Measurements from ENCODE around the gene DNAJC2. TPM values are rescaled to one million over a fixed set of nuclear protein-coding genes. Genes with fewer than 3 reads are reported as not detected.
"Not testable (repeated sequence)": the region's sequence is repeated elsewhere in the genome, so short reads cannot be mapped to it uniquely, and the experiment has no call there.

Gene DNAJC2
- total RNA-seq, 1 experiment from 2014 or later, result 71.6 TPM

- no peaks in the 10 kb centered on the region for H3K9me3 Mint-ChIP-seq (ENCODE audit: unreplicated experiment)
- TSS peak; percentile 69 for BruUV-seq (replicated peaks)
- peaks cover 4% of the 10 kb centered on the region; the same call in 1 of the 2 replicates for H3K4me1 ChIP-seq
- H3K9me3 ChIP-seq, result no peaks in the 10 kb centered on the region
- no peaks in the 10 kb centered on the region for H3K4me1 Mint-ChIP-seq (ENCODE audit: low read depth, unreplicated experiment)
- H3K4me3 ChIP-seq (ENCODE audit: low read depth, low read length), result peak within 1 kb of the TSS; percentile 88
- H3K27ac Mint-ChIP-seq (ENCODE audit: unreplicated experiment), result peak within 1 kb of the TSS; percentile 76
- ChIA-PET POLR2A (no interaction called here), CTCF (interaction anchor here (0.7 kb wide), 1 partner anchor 94 kb away, joined by 3 read pairs; no protein-coding TSS in a partner anchor)
- no peaks in the 10 kb centered on the region for H3K27me3 ChIP-seq (replicated peaks; ENCODE audit: control insufficient read depth, insufficient read depth, low read length)
- H3K36me3 ChIP-seq (ENCODE audit: control insufficient read depth, insufficient read depth, low read length), result peaks cover 2% of the 10 kb centered on the region; the same call in 1 of the 2 replicates
- H3K36me3 Mint-ChIP-seq (ENCODE audit: insufficient read depth, unreplicated experiment), result peaks cover 38% of the 10 kb centered on the region
- no peaks in the 10 kb centered on the region for H3K27me3 Mint-ChIP-seq (ENCODE audit: insufficient read depth, unreplicated experiment)
- DNase-seq, result peak; percentile 93 to 94
- intact Hi-C loops (cut with micrococcal nuclease; ENCODE audit: unreplicated experiment), result loop anchor here (1.0 kb wide), 2 partner anchors 47 to 110 kb away; partner anchors contain the start of gene DNAJC2
- TF ChIP-seq, protein P1, sequence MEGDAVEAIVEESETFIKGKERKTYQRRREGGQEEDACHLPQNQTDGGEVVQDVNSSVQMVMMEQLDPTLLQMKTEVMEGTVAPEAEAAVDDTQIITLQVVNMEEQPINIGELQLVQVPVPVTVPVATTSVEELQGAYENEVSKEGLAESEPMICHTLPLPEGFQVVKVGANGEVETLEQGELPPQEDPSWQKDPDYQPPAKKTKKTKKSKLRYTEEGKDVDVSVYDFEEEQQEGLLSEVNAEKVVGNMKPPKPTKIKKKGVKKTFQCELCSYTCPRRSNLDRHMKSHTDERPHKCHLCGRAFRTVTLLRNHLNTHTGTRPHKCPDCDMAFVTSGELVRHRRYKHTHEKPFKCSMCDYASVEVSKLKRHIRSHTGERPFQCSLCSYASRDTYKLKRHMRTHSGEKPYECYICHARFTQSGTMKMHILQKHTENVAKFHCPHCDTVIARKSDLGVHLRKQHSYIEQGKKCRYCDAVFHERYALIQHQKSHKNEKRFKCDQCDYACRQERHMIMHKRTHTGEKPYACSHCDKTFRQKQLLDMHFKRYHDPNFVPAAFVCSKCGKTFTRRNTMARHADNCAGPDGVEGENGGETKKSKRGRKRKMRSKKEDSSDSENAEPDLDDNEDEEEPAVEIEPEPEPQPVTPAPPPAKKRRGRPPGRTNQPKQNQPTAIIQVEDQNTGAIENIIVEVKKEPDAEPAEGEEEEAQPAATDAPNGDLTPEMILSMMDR (IDR thresholded peaks at IDR 0.05; ENCODE audit: insufficient read depth in 1 of 2, low read depth in 1 of 2, low read length in 1 of 2, severe bottlenecking in 1 of 2, unreplicated experiment in 1 of 2), result peak; percentile 94 to 96
- peak within 1 kb of the TSS; percentile 82 for H3K4me3 Mint-ChIP-seq (ENCODE audit: unreplicated experiment)
Observed at GRCh38 chr7:103296901-103297836, 47.4 kb downstream of the DNAJC2 start, which contains the start of gene PMPCB. Gene PMPCB, plus strand, starts transcription at chr7:103297435. Its CDS starts 25 bp downstream, at chr7:103297460.

DNA sequence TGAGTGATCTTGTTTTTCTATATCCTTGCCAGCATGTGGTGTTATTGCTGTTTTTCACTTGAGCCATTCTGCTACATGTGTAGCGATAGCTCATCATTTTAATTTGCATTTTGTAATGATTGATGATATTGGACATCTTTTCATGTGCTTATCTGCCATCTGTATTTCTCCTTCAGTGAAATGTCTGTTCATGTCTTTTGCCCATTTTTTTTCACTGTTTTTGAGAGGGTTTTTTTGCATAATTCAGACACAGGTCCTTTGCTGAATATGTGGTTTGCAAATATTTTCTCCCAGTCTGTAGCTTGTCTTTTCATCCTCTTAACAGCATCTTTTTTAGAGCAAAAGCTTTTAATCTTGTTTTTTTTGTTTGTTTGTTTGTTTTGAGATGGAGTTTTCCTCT, 51.0 kb downstream of the DNAJC2 start:
- CTCF ChIA-PET, result no interaction called here
- H3K4me3 ChIP-seq (ENCODE audit: low read depth, low read length), result no peak overlapping the region
- BruUV-seq (replicated peaks), result no TSS peak
- Mint-ChIP-seq H3K27ac (ENCODE audit: unreplicated experiment) (no peak overlapping the region), H3K4me3 (ENCODE audit: unreplicated experiment) (no peak overlapping the region), H3K9me3 (ENCODE audit: unreplicated experiment) (no peaks in the 10 kb centered on the region), H3K27me3 (ENCODE audit: insufficient read depth, unreplicated experiment) (peaks cover 8% of the 10 kb centered on the region), H3K36me3 (ENCODE audit: insufficient read depth, unreplicated experiment) (peaks cover 7% of the 10 kb centered on the region), H3K4me1 (ENCODE audit: low read depth, unreplicated experiment) (no peaks in the 10 kb centered on the region)
- H3K27me3 ChIP-seq (replicated peaks; ENCODE audit: control insufficient read depth, insufficient read depth, low read length), result no peaks in the 10 kb centered on the region
- TF ChIP-seq, protein P1 (IDR thresholded peaks at IDR 0.05; ENCODE audit: insufficient read depth in 1 of 2, low read depth in 1 of 2, low read length in 1 of 2, severe bottlenecking in 1 of 2, unreplicated experiment in 1 of 2), result no peak
- no peaks in the 10 kb centered on the region; the same call in 1 of the 2 replicates for H3K36me3 ChIP-seq (ENCODE audit: control insufficient read depth, insufficient read depth, low read length)
- DNase-seq, result no peak
- peaks cover 4% of the 10 kb centered on the region; the same call in 1 of the 2 replicates for H3K4me1 ChIP-seq
- POLR2A ChIA-PET, result no interaction called here
- H3K9me3 ChIP-seq, result no peaks in the 10 kb centered on the region
- intact Hi-C loops (cut with micrococcal nuclease; ENCODE audit: unreplicated experiment), result no loop called here

DNA sequence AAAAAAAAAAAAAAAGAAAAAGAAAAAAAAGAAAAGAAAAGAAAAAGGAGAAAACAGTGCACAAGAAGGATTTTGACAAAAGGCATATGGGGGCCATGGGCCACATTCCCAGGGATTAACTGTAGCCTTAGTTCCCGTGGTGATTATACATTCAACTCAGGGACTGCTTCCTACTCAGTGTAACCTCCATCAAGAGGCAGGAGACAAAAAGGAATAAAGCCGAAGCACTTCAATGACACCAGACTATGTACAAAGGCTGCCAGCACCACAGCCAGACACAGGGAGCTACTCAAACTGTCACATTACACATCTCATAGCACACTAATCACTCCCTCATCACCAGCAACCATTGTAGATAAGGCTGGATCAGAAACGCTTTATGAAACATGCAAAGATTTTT, 52.4 kb downstream of the DNAJC2 start:
- peaks cover 11% of the 10 kb centered on the region for H3K27me3 Mint-ChIP-seq (ENCODE audit: insufficient read depth, unreplicated experiment)
- intact Hi-C loops (cut with micrococcal nuclease; ENCODE audit: unreplicated experiment), result no loop called here
- H3K4me3 ChIP-seq (ENCODE audit: low read depth, low read length), result no peak overlapping the region
- no peaks in the 10 kb centered on the region for H3K36me3 ChIP-seq (ENCODE audit: control insufficient read depth, insufficient read depth, low read length)
- ChIA-PET CTCF (no interaction called here), POLR2A (no interaction called here)
- H3K36me3 Mint-ChIP-seq (ENCODE audit: insufficient read depth, unreplicated experiment), result no peaks in the 10 kb centered on the region
- BruUV-seq (replicated peaks), result no TSS peak
- H3K4me3 Mint-ChIP-seq (ENCODE audit: unreplicated experiment), result no peak overlapping the region
- TF ChIP-seq, protein P1 (IDR thresholded peaks at IDR 0.05; ENCODE audit: insufficient read depth in 1 of 2, low read depth in 1 of 2, low read length in 1 of 2, severe bottlenecking in 1 of 2, unreplicated experiment in 1 of 2), result no peak
- no peaks in the 10 kb centered on the region for H3K4me1 Mint-ChIP-seq (ENCODE audit: low read depth, unreplicated experiment)
- no peaks in the 10 kb centered on the region for H3K9me3 Mint-ChIP-seq (ENCODE audit: unreplicated experiment)
- no peak overlapping the region for H3K27ac Mint-ChIP-seq (ENCODE audit: unreplicated experiment)
- H3K9me3 ChIP-seq, result no peaks in the 10 kb centered on the region
- DNase-seq, result no peak
- H3K4me1 ChIP-seq, result peaks cover 4% of the 10 kb centered on the region; the same call in 1 of the 2 replicates
- no peaks in the 10 kb centered on the region for H3K27me3 ChIP-seq (replicated peaks; ENCODE audit: control insufficient read depth, insufficient read depth, low read length)

DNA sequence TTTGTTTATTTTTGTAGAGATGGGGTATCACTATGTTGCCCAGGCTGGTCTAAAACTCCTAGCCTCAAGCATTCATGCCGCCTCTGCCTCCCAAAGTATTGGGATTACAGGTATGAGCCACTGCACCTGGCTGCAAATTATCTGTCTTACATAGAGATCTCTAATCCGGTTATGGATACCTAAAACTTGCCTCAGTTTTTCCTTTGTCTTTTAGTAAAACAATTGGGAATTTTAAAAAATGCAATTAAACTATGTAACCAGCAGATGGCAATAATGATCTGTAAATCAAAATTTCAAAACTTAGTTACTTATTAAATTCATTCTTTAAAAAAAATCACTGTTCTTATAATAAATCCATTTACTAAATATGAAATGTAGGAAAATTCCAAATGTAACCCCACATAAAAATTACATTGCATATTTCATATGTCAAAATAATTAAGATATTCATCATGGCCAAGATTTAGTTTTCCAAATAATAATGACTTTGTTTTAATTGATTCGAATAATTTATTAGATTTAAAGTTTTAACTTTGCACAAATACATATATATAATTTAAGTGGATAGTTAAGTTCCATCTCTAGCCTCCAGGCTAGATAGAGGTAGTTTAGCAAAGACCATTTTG, 61.7 kb downstream of the DNAJC2 start:
- intact Hi-C loops (cut with micrococcal nuclease; ENCODE audit: unreplicated experiment); H3K27ac Mint-ChIP-seq (ENCODE audit: unreplicated experiment); H3K27me3 ChIP-seq (replicated peaks; ENCODE audit: control insufficient read depth, insufficient read depth, low read length); H3K4me3 ChIP-seq (ENCODE audit: low read depth, low read length); H3K36me3 ChIP-seq (ENCODE audit: control insufficient read depth, insufficient read depth, low read length); BruUV-seq (replicated peaks); H3K36me3 Mint-ChIP-seq (ENCODE audit: insufficient read depth, unreplicated experiment); DNase-seq; H3K4me3 Mint-ChIP-seq (ENCODE audit: unreplicated experiment); H3K4me1 Mint-ChIP-seq (ENCODE audit: low read depth, unreplicated experiment); CTCF ChIA-PET; POLR2A ChIA-PET; H3K4me1 ChIP-seq; H3K9me3 Mint-ChIP-seq (ENCODE audit: unreplicated experiment); H3K9me3 ChIP-seq: not testable (repeated sequence)
- peaks cover 12% of the 10 kb centered on the region for H3K27me3 Mint-ChIP-seq (ENCODE audit: insufficient read depth, unreplicated experiment)
